ENCODE measurements around the gene NIFK.
"Not testable (repeated sequence)": the region's sequence is repeated elsewhere in the genome, so short reads cannot be mapped to it uniquely, and the experiment has no call there.

NIFK gene

GRCh38 chr2:121716126-121716525 lies 20.5 kb downstream of the NIFK start:
- H3K4me3 ChIP-seq (ENCODE audit: control insufficient read depth, low read depth, low read length): no peak overlapping the region
- no peak for DNase-seq (ENCODE audit: low read depth)
- no peak for TF ChIP-seq CTCF (conservative IDR thresholded peaks at IDR 0.05; ENCODE audit: control insufficient read depth, insufficient read depth, low read depth, low read length)

- not testable (repeated sequence) for DNase-seq (ENCODE audit: low read depth); H3K4me3 ChIP-seq (ENCODE audit: control insufficient read depth, low read depth, low read length)
These were observed 25.2 kb downstream of the NIFK start for GRCh38 chr2:121711481-121711880.

GRCh38 chr2:121710470-121711170 lies 26.1 kb downstream of the NIFK start:
- no peak for DNase-seq (ENCODE audit: low read depth)
- no peak overlapping the region for H3K4me3 ChIP-seq (ENCODE audit: control insufficient read depth, low read depth, low read length)

GRCh38 chr2:121709776-121710469 lies 26.8 kb downstream of the NIFK start:
- no peak overlapping the region for H3K4me3 ChIP-seq (ENCODE audit: control insufficient read depth, low read depth, low read length)
- no peak for TF ChIP-seq CTCF (conservative IDR thresholded peaks at IDR 0.05; ENCODE audit: control insufficient read depth, insufficient read depth, low read depth, low read length)
- no peak for DNase-seq (ENCODE audit: low read depth)

More at GRCh38 chr2:121710470-121711170, 26.1 kb downstream of the NIFK start:
- TF ChIP-seq CTCF (conservative IDR thresholded peaks at IDR 0.05; ENCODE audit: control insufficient read depth, insufficient read depth, low read depth, low read length): no peak

- H3K4me3 ChIP-seq (ENCODE audit: control insufficient read depth, low read depth, low read length): no peak overlapping the region
- DNase-seq (ENCODE audit: low read depth): no peak
- TF ChIP-seq CTCF (conservative IDR thresholded peaks at IDR 0.05; ENCODE audit: control insufficient read depth, insufficient read depth, low read depth, low read length): no peak
These were observed 28.7 kb downstream of the NIFK start for GRCh38 chr2:121707920-121708361.

- DNase-seq (ENCODE audit: low read depth): no peak
- H3K4me3 ChIP-seq (ENCODE audit: control insufficient read depth, low read depth, low read length): no peak overlapping the region
- no peak for TF ChIP-seq CTCF (conservative IDR thresholded peaks at IDR 0.05; ENCODE audit: control insufficient read depth, insufficient read depth, low read depth, low read length)
These were observed 29.2 kb downstream of the NIFK start for GRCh38 chr2:121707344-121707919.

- H3K4me3 ChIP-seq (ENCODE audit: control insufficient read depth, low read depth, low read length): no peak overlapping the region
- no peak for TF ChIP-seq CTCF (conservative IDR thresholded peaks at IDR 0.05; ENCODE audit: control insufficient read depth, insufficient read depth, low read depth, low read length)
- DNase-seq (ENCODE audit: low read depth): no peak
These were observed 30.7 kb downstream of the NIFK start for GRCh38 chr2:121705958-121706357.

All from fibroblast of mammary gland (primary cell).